ENCODE data around the gene INPP5K.

The INPP5K gene

DNA sequence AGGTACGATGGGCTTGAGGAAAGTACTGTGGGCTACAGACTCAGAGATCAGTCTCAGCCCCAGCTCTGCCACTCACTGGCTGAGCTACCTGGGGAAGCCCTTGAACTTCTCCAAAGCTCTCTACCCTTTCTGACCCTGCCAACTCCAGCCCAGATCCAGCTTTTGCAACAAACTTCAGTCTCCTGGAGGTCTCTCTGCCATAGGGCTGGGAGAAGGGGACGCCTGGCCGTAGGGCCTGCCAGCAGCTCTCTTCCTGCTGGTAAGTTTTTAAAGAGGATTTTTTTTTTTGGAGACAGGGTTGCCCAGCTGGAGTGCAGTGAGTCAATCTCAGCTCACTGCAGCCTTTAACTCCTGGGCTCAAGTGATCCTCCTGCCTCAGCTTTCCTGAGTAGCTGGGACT lies 11.5 kb downstream of the INPP5K start:
- no peak for DNase-seq

DNA sequence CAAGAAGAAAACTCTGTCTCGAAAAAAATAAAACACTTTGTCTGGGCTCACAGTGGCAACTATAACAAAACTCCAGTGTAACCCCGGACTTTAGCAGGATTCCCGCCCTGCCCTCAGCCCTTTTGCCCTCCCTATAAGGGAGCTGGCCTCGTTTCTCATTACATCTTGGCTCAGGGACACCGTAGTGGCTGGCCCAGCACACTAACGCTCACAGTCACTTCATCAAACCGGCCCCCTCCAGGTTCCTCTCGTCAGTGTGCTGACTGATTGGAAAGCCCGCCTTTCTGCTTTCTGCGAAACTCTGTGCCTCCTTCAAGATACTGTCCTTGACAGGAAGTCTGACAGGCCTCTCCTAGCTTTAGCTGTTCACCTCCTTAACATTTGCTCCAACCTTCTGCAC lies 12.7 kb downstream of the INPP5K start:
- DNase-seq: no peak

DNA sequence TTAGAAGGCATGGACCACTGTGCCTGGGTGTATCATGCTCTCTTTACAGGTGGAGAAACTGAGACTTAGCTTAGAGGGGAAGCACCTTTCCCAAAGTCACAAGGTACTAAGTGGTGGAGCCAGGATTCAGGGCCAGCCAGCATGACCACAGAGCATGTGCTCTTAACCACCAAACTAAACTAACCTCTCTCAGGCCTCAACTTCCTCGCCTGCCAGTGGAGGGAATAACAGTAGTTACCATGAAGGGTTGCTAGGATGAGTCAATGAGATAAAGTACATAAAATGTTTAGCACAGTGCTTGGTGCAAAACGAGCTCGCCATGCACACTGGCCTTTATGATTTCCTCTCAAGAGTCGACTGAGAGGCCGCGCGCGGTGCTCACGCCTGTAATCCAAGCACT lies 17.5 kb downstream of the INPP5K start:
- no peak for DNase-seq

DNA sequence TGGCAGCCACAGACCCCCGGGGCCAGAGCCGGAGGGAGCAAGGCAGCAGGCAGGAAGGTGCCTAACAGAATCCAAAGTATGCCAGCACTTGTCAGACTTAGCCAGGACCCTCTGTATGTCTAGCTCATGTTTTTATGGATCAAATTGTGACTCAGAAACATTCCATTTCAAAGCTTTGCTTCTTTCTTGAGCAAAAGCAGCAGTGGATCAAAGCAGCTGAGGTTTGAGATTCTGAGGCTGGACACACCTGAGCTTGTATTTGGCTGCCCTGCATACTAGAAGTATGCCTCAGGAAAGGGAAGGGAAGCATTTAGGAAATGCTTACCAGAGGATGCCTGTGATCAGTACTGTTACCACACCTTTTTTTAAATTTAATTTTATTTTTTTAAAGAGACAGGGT lies 18.2 kb downstream of the INPP5K start:
- DNase-seq: no peak

DNA sequence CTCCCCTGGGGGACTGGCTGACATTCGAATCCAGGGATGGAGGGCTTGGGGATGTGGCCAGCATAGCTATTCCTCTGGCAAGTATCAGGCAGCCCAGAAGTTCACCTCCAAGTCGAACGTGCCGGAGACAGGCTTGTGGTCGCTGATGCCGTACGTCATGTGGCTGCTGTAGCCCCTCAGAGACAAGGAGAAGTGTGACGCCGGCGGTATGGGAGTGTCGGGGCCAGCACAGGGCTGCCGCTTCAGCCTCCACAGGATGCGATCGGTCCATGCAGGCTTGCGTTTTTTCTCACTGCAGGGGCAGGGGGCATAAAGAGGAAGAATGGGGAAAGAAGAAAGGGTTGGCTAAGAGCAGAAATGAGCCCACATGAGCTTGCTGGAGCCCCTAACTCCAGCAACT lies 18.6 kb downstream of the INPP5K start:
- DNase-seq: no peak

DNA sequence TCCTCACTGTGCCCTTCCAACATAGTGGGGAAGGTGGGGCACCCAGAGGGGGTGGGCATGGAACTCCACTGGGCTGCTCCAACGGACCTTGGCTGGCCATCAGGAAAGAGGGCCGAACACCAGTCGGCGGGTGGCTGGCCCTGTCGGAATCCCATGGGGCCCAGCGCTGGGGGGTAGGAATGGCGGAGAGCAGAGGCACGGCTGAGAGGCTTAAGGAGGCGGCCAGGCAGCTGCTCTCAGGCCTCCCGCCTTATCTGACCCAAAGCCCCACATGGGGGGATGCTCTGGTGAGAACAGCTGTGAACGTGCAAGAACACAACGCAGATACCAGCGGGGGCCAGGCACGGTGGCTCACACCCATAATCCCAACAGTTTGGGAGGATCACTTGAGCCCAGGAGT lies 19.5 kb downstream of the INPP5K start:
- DNase-seq: no peak

DNA sequence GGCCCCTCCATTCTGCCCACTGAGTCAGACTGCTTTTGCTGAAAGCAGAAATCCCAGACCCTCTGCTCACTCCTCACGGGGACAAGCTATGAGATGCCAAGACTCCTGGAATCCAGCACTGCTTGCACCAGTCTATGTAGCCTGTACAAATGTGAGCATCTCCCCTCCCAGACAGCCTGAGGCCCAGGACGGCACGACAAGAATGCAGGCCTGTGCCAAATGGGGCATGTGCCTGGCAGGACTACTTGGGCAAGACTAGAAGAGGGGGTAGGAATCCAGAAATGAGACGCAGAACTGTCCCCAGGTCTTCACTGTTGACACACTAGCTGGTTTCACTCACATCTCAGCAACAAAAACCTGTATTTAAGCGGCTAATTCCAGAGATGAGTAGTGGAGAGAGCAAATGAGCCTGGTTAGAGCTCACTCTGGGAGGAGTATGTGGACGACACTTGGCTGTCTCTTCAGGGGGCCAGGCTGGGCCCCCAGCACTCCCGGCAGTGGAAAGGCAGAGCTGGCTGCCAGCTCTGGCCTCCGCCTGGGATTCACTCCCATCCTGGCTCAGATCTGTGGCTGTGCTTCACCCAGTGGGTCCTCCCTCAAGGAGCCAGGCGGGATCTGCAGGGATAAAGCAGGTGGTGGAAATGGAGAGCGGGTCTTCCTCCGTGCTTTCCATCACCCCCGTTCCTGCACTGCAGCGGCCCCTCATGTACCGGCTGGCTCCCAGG lies 21.0 kb downstream of the INPP5K start:
- no peak for DNase-seq

DNA sequence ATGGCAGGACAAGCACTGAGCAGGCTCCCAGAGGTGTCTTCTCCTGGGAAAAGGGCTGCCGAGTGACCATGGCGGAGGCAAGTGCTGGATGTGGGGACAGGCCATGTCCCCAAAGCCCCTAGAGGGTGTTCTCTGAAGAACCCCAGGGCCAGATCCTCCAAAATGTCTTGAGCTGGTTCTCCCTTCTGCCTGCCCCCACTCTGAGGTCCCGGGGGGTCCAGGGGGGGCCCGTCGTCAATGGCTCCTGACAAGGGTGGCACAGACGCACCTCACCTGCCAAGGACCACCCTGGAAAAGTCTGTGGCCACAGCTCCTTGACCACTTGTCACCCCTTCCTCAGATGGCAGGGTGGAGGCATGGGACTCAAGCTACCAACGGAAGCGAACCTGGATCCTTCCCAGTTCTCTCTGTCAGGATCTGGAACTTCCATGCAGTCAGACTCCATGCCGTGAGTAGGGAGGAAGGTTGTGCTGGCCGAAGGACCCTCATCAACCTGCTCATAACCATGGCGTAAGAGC lies 21.6 kb downstream of the INPP5K start:
- DNase-seq: no peak

DNA sequence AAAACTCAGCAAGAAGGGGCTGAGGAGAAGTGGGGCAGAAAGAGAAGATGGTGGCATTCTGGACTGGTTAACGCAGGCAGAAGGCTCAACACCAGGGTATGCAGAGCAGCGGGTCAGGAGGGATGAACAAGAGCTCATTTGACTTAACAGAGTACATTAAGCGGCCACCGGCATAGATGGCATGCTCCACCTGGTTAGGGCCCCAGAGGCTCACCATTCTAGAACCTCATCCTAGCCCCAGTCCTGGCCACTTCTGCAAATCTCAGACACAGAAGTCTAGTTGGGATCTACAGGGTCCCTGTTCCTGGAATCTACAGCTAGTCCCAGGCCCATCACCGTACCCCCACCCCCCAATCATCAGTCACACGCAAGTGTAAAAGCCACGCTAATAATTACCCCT lies 22.2 kb downstream of the INPP5K start:
- DNase-seq: no peak

DNA sequence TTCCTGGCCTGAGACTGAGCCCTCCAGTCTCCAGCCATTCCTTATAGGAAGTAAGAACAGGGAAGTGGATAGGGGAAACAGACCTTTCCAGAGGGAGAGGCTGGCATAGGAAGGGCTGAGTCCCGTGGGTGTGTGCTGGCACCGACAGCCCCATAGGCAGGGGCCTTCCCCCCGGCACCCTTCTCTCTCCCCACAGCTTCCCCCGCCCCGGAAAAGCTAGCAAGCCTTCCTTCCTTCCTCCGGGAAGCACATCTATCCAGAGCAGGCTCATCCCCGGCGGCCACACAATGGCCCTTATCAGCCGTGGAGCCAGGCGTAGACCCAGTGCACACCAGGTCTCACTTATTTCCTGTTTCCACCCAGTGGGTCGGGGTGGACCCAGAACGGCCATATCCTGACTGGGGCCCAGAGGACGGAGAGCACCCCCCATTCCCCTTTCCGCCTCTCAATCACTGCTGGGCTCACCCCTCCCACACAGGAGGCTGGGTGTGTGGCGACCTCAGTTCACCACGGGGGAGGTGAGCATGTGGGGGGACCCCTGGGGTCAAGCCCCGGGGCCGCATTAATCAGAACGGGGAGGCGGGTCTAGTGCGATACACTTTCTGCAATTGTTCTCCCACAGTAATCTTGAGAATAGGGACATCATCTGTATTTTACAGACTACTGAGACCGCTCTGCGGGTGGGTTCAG lies 23.0 kb downstream of the INPP5K start:
- no peak for DNase-seq

DNA sequence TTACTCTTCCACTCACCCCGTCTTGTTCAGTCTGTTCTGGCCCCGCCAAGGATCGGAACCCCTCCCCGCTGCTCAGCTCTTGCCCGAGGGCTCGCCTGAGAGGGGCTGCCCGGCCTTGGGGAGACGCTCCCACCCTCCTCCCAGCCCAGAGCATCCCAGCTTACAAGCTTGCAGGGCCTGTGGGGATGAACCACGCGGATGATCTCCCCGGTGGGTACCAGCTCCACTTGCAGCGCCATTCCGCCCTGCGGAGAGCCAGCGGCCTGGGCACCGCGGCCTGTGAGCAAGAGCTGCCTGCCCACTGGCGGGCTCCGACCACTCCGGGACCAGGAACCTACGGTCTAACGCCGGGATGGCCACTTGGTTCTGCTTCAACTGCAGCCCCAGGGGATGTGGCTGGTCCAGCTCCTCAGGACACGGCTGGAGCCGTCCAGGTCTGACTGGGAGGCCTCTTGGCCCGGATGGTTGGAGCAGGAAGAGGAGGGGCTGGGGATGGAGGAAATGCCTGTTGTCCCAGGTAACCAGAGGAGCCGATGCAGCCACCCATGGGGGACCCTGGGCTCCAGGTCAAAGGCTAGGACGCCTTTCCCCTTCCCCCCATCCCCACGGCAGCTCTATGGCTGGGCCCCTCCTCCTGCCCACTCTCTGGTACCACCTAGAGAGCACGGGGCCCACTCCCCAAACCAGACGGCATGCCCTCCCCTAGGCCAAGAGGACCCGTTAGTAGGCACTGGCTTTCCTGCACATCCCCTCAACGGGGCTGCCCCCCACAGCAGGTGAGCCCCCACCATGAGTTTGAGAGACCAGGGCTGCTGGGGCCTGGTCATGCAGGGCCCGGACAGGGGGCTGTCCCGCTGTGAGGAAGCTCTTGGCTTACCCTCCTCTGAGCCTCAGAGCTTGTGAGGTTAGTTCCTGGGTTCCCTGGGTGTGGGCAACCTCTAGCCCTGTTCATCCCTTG lies 23.9 kb downstream of the INPP5K start, which contains the start of gene MYO1C:
Gene MYO1C, minus strand, starts transcription at position 438 of the 958 bp plus-strand sequence. Its CDS starts 199 bp downstream, at position 239.
- no peak for DNase-seq

DNA sequence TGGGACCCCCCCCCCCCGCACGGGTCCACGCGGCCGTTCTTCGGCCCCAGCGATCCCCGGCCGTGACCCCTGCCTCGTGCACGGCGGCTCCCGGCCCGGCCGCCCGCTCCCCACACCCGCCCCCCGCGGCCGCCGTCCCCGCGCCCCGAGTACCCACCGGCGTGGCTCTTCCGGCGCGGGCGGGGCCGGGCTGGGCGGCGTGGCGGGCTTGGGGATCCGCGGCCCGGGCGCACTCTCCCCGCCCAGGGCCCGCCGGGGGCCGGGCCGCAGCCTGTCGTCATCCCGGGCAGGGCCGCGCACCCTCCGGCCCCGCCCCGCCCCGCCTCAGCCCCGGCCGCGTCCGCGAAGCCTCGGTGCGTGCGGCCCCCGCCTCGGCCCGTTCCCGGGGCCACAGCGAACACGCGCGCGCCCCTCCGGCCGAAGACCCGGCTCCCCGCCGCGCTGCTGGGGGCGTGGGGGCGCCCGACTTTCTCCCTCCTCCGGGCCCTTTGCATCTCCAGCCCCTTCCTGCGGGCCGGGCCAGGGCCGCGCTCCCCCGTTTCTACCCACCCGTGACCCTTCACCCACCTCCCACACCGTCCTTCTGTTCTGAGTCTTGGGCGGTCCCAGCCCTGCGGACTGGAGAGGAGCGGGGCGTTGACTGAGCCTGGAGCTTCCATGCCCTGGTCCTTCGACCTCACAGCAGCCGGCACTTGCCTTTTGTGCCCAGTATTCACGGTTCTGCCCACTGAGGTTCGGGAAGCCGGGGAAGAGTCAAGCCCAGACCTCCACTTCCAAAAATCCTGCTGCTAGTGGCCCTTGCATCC lies 24.8 kb downstream of the INPP5K start:
- DNase-seq: no peak

DNA sequence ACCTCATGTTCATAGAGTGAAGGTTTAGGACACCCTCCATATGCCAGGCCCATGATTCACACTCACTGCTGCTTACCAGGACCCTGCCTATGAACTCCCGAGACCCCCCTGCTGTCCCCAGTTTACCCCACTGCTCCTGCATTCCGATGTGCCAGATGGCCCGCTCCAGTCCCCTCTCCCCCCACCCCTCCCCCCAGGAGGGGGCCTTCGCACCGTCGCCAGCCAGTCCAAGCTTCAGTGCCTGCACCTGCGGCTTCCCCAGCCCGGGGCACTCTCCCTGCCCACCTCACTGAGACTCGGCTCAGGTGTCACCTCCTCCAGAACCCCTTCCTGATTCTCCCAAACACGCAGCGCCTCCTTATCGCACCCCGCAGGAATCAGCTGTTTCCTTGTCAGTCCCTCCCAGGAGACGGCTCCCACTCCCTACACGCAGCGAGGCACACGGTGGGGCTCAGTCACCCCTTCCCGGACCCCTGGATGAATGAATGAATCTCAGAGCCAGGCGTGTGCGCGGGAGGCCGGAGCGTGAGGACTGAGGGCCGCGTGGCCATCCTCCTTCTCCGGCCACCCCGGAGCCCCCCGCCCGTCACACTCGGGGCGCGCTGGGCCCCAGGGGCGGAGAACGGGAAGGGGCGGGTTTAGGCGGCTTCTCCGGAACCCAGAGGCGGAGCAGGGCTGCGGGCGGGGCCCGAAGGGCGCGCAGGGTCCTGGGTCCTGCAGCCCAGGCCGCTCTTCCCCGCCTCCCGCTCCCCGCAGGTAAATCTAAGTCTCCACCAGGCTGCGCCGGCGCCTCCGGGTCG lies 25.6 kb downstream of the INPP5K start:
- peak; percentile 1 for DNase-seq

DNA sequence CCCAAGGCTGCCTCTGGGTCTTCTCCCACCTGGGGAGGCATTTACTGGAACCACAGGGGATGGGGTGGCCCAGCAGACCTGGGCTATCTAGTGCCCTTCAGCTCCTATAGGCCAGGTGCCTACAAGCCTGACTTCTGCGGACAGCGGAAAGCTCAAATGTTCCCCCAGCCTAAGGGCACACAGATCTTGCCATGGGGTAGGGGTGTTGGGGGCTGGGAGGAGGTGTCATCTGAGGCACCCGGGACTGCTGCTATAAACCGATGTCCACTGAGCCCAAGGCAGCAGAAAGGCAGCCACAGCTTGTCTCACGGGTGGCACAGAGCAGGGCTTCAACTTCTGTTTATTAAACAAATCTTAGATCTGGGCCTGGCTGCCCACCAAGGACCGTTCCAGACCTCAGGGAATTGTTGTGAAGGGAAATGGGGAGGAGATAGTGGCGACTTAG lies 27.6 kb downstream of the INPP5K start:
- no peak for DNase-seq

DNA sequence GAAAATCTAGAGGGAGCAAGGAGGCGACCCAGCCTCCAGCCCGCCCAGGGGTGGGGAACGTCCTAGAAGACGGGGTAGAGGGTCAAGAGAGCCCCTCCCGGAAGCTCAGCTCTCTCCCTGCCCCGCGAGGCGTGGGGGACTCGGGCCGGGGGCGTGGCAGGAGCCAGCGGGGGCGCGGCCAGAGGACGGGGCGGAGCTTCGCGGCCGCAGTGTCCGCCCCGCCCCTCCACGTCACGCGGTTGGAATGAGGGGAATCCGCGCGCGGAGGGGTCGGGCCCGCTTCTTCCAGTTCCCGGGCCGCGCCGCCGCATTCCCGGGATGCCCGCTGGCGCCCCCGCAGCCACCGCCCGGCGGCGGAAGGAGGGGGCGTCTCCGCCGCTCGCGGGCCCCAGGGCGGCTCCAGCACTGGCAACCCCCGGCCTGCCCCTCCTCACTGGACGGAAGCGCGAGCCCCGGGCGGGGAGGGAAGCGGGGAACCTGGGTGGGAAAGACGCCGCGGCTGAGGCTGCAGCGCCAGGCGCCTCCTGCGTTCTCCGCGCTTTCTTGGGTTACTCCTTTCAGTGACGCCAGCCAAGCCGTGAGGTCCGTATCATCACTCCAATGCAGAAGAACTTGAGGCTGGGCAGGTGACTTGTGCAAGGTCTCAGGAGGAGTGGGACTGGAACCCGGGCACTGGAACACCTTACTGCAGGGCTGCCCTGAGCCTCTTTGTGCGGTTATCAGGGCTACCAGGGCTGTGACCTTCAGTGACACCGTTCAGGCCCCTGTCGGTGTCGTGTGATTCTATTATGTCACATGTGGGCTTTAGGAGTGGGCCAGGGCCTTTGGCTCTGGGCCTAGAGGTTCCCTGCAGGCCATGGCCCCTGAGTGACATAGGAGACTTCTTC lies 28.2 kb downstream of the INPP5K start:
- peak; percentile 24 for DNase-seq

DNA sequence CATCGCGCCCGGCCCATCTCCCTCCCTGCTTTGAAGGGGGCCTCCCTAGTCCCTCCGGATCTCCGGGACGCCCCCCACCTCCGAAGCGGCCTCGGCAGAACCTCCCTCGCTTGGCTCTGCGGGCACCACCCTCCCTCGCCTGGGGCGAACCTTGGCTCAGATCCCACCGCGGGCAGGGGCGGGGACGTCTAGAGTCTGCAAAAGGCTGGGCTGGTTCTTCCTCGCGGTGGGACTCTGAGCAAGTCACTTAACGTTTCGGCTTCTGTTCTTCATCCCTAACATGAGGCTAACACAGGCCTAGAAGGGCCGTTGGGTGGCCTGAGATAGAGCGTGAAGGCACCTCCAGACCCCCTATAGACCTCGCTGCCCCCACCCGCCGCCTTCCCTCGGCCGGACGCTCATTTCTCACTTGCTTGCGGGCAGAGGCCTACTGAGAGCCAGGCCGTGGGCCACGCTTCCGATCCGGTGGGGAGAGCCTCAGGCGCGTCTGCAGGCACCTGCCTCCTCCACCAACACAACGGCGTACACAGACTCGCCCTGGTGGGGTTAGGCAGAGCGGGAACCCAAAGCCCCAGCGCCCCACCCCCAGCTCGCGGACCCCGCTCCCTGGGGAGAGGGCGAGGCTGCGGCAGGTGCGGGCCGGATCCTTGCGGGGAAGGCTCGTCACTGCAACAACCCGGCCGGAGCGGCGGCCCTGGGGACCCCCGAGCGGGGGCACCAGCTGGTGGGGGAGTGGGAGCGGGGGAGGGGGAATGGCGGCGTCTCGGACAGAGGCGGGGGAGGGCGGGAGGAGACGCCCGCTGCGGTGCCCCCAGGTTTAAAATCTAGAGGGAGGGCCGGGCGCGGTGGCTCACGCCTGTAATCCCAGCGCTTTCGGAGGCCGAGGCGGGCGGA lies 29.4 kb downstream of the INPP5K start:
- peak; percentile 13 for DNase-seq

DNA sequence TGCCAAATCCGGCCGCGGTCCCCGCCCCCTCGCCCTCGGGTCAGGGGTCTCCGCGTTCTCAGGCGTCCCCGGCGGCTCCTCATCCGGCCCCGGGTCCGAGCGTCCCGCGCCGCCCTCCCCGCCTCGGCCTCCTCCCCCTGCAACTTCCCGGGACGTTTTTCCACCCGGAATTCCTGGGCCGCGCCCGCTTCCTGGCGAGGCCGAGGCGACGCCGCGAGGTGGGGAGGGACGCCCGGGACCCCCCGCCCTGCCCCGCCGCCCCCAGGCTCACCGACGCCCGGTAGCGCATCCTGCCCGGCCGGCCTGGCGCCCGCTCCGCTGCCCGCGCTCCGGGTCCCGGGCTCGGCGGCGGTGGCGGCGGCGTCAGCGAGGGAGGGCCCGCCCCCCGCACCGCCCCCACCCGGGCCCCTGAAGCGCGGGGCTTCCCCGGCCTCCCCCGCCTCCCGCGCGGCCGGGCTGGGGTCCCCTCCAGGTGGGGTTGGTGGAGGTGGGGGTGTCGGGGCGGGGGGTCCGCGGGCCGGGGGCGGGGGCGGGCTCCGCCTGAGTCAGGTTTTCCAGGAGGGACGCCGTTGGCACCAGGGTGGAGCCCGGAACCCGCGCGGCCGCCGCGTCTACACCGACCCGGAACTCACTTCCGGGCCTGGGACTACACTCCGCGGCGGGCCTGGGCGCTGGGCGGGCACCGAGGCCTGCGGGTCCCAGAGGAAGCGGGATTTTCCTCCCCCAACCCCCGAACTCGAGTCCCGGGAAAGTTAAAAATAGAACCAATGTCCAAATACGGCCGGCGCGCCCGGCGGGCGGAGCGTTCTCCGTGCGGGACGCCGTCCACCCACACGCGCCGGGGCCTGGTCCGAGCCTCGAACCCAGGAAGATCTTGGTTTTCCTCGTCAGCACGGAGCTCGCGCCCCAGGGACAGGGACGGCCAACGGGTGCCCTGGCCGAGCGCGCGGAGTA lies 30.7 kb downstream of the INPP5K start:
- DNase-seq: peak; percentile 2

All from NCI-H774 (cell line).